B cell (primary cell): ENCODE measurements around the gene CD151. TPM values are rescaled to one million over a fixed set of nuclear protein-coding genes. Genes with fewer than 3 reads are reported as not detected.

Experiments used
- ATAC-seq: fragments of 200-7000 bp; cut with Tn5 transposase; one replicate; pipeline ENCODE4 v1.10.0; 2021; ENCODE audit warnings: low read depth, mild to moderate bottlenecking, moderate number of reproducible peaks, moderate library complexity
- CTCF ChIA-PET: fragments of 350-600 bp; sonication (Branson Sonifier 250); formaldehyde crosslinking; loops from one replicate; lab custom pipeline; 2021; ENCODE audit warnings: antibody characterized with exemption, inconsistent platforms; lab: Charles Lee
- POLR2A ChIA-PET: fragments of 350-600 bp; sonication (Branson Sonifier 250); formaldehyde crosslinking; loops from one replicate; lab custom pipeline; 2021; ENCODE audit warnings: antibody characterized with exemption; lab: Charles Lee
- DNase-seq: peaks from one replicate; pipeline ENCODE4 v3.0.0; 2013
- H2AFZ ChIP-seq: 2 replicates; pipeline ENCODE4 v1.6.1; 2012; ENCODE audit warnings: mild to moderate bottlenecking, low read depth, low read length; ENCODE audit not compliant: insufficient read depth, poor library complexity, severe bottlenecking
- H3K27ac ChIP-seq, 2 donors: 1 replicate in 1 of 2; 2 replicates in 1 of 2; pipeline ENCODE4 v1.5.1; 2012 to 2013; ENCODE audit warnings: low read length in 2 of 2, mild to moderate bottlenecking in 2 of 2, moderate library complexity in 1 of 2
- H3K27me3 ChIP-seq, 4 experiments: fragments of 200-600 bp in 1 of 4; sonication (generic) in 1 of 4; replicated peaks in 1 of 4; 1 replicate in 2 of 4; 2 replicates in 2 of 4; pipeline versions ENCODE4 v1.6.1 to v1.7.0; 2013 to 2016; ENCODE audit warnings: low read length in 3 of 4, mild to moderate bottlenecking in 2 of 4, mixed read lengths in 1 of 4, moderate library complexity in 1 of 4; ENCODE audit not compliant: insufficient read depth in 4 of 4, control insufficient read depth in 3 of 4; ENCODE audit errors: control extremely low read depth in 1 of 4
- H3K36me3 ChIP-seq, 2 experiments: replicated peaks in 1 of 2; 1 replicate in 1 of 2; 2 replicates in 1 of 2; pipeline versions ENCODE4 v1.6.1 to v1.7.1; 2013; ENCODE audit warnings: low read length in 1 of 2; ENCODE audit not compliant: insufficient read depth in 2 of 2, control insufficient read depth in 1 of 2; ENCODE audit errors: control extremely low read depth in 1 of 2, extremely low read depth in 1 of 2
- H3K4me1 ChIP-seq, 2 donors: fragments of 200-600 bp in 1 of 2; sonication (generic) in 1 of 2; 1 replicate in 1 of 2; 2 replicates in 1 of 2; pipeline versions ENCODE4 v1.5.1 to v1.6.1; 2013 to 2017; ENCODE audit warnings: low read length in 2 of 2; ENCODE audit not compliant: control insufficient read depth in 2 of 2, insufficient read depth in 2 of 2
- H3K4me2 ChIP-seq: replicated peaks from 2 replicates; pipeline ENCODE3; 2012; ENCODE audit warnings: mild to moderate bottlenecking, low read depth, low read length; ENCODE audit not compliant: poor library complexity, severe bottlenecking
- H3K4me3 ChIP-seq, 5 experiments: fragments of 200-600 bp in 1 of 5; sonication (generic) in 1 of 5; 1 replicate in 3 of 5; 2 replicates in 2 of 5; pipeline versions ENCODE4 v1.5.1 to v1.7.0; 2011 to 2016; ENCODE audit warnings: low read length in 4 of 5, mild to moderate bottlenecking in 4 of 5, low read depth in 2 of 5, control low read depth in 1 of 5, moderate library complexity in 1 of 5; ENCODE audit not compliant: insufficient read depth in 1 of 5; ENCODE audit errors: control extremely low read depth in 1 of 5, extremely low read depth in 1 of 5
- H3K79me2 ChIP-seq: fragments of 200-600 bp; sonication (generic); one replicate; pipeline ENCODE4 v1.6.0; 2016; ENCODE audit warnings: low read length; ENCODE audit not compliant: control insufficient read depth, insufficient read depth
- H3K9ac ChIP-seq: fragments of 200-600 bp; sonication (generic); 2 replicates; pipeline ENCODE4 v1.6.1; 2017; ENCODE audit warnings: mild to moderate bottlenecking, low read length, moderate library complexity
- H3K9me3 ChIP-seq, 3 donors: one replicate each; pipeline versions ENCODE4 v1.6.1 to v1.7.1; 2013; ENCODE audit warnings: low read length in 2 of 3; ENCODE audit not compliant: control insufficient read depth in 2 of 3, insufficient read depth in 1 of 3; ENCODE audit errors: control extremely low read depth in 1 of 3
- H4K20me1 ChIP-seq: 2 replicates; pipeline ENCODE4 v1.6.0; 2012; ENCODE audit warnings: mild to moderate bottlenecking, low read length; ENCODE audit not compliant: insufficient read depth, control insufficient read depth, poor library complexity, severe bottlenecking
- H3K27ac Mint-ChIP-seq: one replicate; pipeline ENCODE4 v1.8.0; 2021; ENCODE audit warnings: mixed read lengths
- H3K27me3 Mint-ChIP-seq: one replicate; pipeline ENCODE4 v1.8.0; 2021; ENCODE audit warnings: mixed read lengths
- H3K4me1 Mint-ChIP-seq: one replicate; pipeline ENCODE4 v1.8.0; 2021; ENCODE audit warnings: mixed read lengths
- H3K4me3 Mint-ChIP-seq: one replicate; pipeline ENCODE4 v1.8.0; 2021; ENCODE audit warnings: mixed read lengths
- H3K9me3 Mint-ChIP-seq: one replicate; pipeline ENCODE4 v1.8.0; 2022; ENCODE audit warnings: mixed read lengths; ENCODE audit not compliant: insufficient read depth
- CTCF ChIP-seq: fragments of 200-600 bp; IDR thresholded peaks from one replicate; pipeline ENCODE4 v1.8.0; 2022; ENCODE audit warnings: antibody characterized with exemption, mild to moderate bottlenecking
- EZH2 ChIP-seq: IDR thresholded peaks from 2 replicates; pipeline ENCODE4 v1.6.1; 2012; ENCODE audit warnings: borderline replicate concordance, low read depth, mild to moderate bottlenecking, moderate library complexity, low read length; ENCODE audit not compliant: insufficient read depth, poor library complexity, severe bottlenecking
- WGBS: methylation state at CpG from one replicate; pipeline ENCODE4 v1.1.5; 2013; ENCODE audit warnings: missing lambda C conversion rate; ENCODE audit not compliant: insufficient coverage; 5-methylcytosine and 5-hydroxymethylcytosine counted together
- intact Hi-C: fragments of 100-400 bp; cut with micrococcal nuclease; formaldehyde crosslinking; loops from one replicate; pipeline ENCODE4 v1.10.0; 2022
- polyA plus RNA-seq: library from polyadenylated mRNA; depleted of rRNA; stranded (reverse); fragments of >200 nt; gene quantifications from 2 replicates; pipeline ENCODE4 v1.2.3, GENCODE V29; 2012
- total RNA-seq, 2 donors: library from RNA; stranded (reverse); fragments of 120-200 nt in 1 of 2; gene quantifications; 1 replicate in 1 of 2; 2 replicates in 1 of 2; pipeline versions ENCODE4 v1.2.3 to v1.2.4, GENCODE V29; 2013 to 2022

Gene CD151
- total and polyA plus RNA-seq, 2 donors (not counting 1 experiment from before 2014, with no cell fraction given), result 24.4 to 25.5 TPM

DNA sequence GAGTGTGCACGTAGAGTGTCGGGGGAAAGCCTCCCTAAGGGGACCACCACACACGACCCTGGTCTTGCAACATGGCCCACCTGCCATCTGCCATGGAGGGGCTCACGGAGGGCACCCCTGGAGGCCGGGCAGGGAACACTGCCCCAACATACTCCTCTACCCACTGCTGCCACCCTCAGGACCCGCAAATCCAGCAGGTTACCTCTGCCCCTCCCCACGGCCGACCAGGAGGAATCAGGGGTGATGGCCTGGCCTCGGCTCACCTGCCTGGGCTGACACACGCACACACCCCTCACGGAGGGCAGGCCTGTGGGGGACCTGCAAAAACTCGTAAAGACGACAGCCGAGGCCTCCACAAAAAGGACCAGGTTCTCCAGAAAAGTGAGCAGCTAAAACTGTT is 47.7 kb downstream of the CD151 start:
- POLR2A ChIA-PET, result no interaction called here
- Histone ChIP-seq H3K36me3 (peaks cover 0 to 21% of the 10 kb centered on the region in 2 experiments), H3K27me3 (no peaks in the 10 kb centered on the region), H3K4me2 (no peak overlapping the region), H2AFZ (no peak overlapping the region), H3K27ac (no peak overlapping the region), H3K4me3 (no peak overlapping the region), H3K9me3 (no peaks in the 10 kb centered on the region), H3K4me1 (no peaks in the 10 kb centered on the region), H3K79me2 (no peaks in the 10 kb centered on the region), H3K9ac (no peak overlapping the region), H4K20me1 (no peaks in the 10 kb centered on the region)
- CTCF ChIA-PET, result no interaction called here
- TF ChIP-seq EZH2 (no peak), CTCF (no peak)
- Mint-ChIP-seq H3K4me1 (no peaks in the 10 kb centered on the region), H3K27ac (no peak overlapping the region), H3K27me3 (no peaks in the 10 kb centered on the region), H3K9me3 (no peaks in the 10 kb centered on the region), H3K4me3 (no peak overlapping the region)
- WGBS, result 92% methylated on average over 12 of the region's 14 CpGs
- ATAC-seq (no peak), DNase-seq (no peak)
- intact Hi-C loops, result no loop called here

DNA sequence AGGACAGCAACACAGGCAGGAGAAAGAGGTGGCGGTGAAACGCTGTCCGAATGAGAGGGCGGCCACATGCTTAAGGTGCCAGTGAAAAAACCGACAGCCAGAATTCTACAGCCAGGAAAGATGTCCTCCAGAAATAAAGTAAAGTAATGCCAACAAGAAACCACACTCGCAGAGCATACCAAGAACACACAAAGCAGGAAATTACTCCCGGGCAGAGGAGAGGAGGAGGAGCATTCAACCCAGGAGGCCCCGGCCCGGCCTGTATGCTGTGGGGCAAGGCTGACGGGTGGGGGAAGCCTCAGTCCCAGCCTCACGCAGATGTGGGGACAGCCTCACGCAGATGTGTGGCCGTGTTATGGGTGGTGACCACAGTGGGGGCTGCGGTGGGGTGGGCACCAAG is 49.8 kb downstream of the CD151 start:
- Histone ChIP-seq H2AFZ (no peak overlapping the region), H3K79me2 (no peaks in the 10 kb centered on the region), H3K9ac (no peak overlapping the region), H3K4me2 (no peak overlapping the region), H3K4me3 (no peak overlapping the region), H3K4me1 (no peaks in the 10 kb centered on the region), H3K36me3 (peaks cover 0 to 25% of the 10 kb centered on the region in 2 experiments), H4K20me1 (no peaks in the 10 kb centered on the region), H3K27ac (no peak overlapping the region), H3K9me3 (no peaks in the 10 kb centered on the region), H3K27me3 (no peaks in the 10 kb centered on the region)
- no peak overlapping the region for H3K4me3 Mint-ChIP-seq
- ChIA-PET CTCF (no interaction called here), POLR2A (no interaction called here)
- H3K27ac Mint-ChIP-seq, result no peak overlapping the region
- intact Hi-C loops, result no loop called here
- no peaks in the 10 kb centered on the region for H3K9me3 Mint-ChIP-seq
- TF ChIP-seq CTCF (no peak), EZH2 (no peak)
- ATAC-seq (no peak), DNase-seq (no peak)
- H3K27me3 Mint-ChIP-seq, result no peaks in the 10 kb centered on the region
- WGBS, result 83% methylated on average over 10 of the region's 14 CpGs
- H3K4me1 Mint-ChIP-seq, result no peaks in the 10 kb centered on the region
